ENCODE data around the gene ADPRS. TPM values are rescaled to one million over a fixed set of nuclear protein-coding genes. Genes with fewer than 3 reads are reported as not detected.

ADPRS gene
- total and polyA plus RNA-seq, 8 donors: 1.8 to 27.5 (median 14.6) TPM

- Histone ChIP-seq H3K27ac (peak overlapping the region in 3 of 5 donors; percentile 69 to 81 (median 75)), H3K4me3 (peak overlapping the region; percentile 36 to 50 (median 49)), H3K4me1 (peaks cover 6 to 57% (median 29%) of the 10 kb centered on the region in 4 donors), H3K9me3 (no peaks in the 10 kb centered on the region), H3K36me3 (no peaks in the 10 kb centered on the region), H3K27me3 (peaks cover 0 to 25% (median 17%) of the 10 kb centered on the region in 3 donors)
- intact Hi-C loops (cut with DNase I; ENCODE audit: low total_unique reads): no loop called here
- 19 to 52% (median 29%) methylated on average over 11 to 42 of the region's 42 CpGs for WGBS, 5 donors
- TF ChIP-seq POLR2A (IDR thresholded peaks at IDR 0.05) (no peak), EP300 (IDR thresholded peaks at IDR 0.05) (no peak), CTCF (IDR thresholded peaks at IDR 0.05) (no peak), POLR2AphosphoS5 (IDR thresholded peaks at IDR 0.05) (no peak)
- no peak for DNase-seq
Observed at GRCh38 chr1:36124404-36125128, 35.9 kb downstream of the ADPRS start.

- TF ChIP-seq POLR2AphosphoS5 (IDR thresholded peaks at IDR 0.05) (no peak), CTCF (IDR thresholded peaks at IDR 0.05) (no peak), POLR2A (IDR thresholded peaks at IDR 0.05) (no peak), EP300 (IDR thresholded peaks at IDR 0.05) (no peak)
- peaks cover 6 to 49% (median 27%) of the 10 kb centered on the region in 4 donors for H3K4me1 ChIP-seq
- intact Hi-C loops (cut with DNase I; ENCODE audit: low total_unique reads): no loop called here
- H3K4me3 ChIP-seq: peak within 1 kb of the TSS; percentile 49 to 55 (median 50)
- peaks cover 0 to 25% (median 17%) of the 10 kb centered on the region in 3 donors for H3K27me3 ChIP-seq
- peak within 1 kb of the TSS in 3 of 5 donors; percentile 69 to 81 (median 75) for H3K27ac ChIP-seq
- peak; percentile 34 to 80 for DNase-seq
- H3K9me3 ChIP-seq: no peaks in the 10 kb centered on the region
- no peaks in the 10 kb centered on the region for H3K36me3 ChIP-seq
- 9 to 34% (median 19%) methylated on average over 9 to 76 of the region's 77 CpGs for WGBS, 5 donors
Observed at GRCh38 chr1:36125129-36125991, 36.7 kb downstream of the ADPRS start, which contains the start of gene COL8A2. TSS of gene COL8A2 (minus strand) at chr1:36125222. CDS start at chr1:36100242, 24,980 bp downstream.

GRCh38 chr1:36126005-36126716 is 37.5 kb downstream of the ADPRS start:
- 80 to 89% (median 85%) methylated on average over 21 of the region's 21 CpGs for WGBS, 5 donors
- TF ChIP-seq EP300 (IDR thresholded peaks at IDR 0.05): no peak
- H3K4me1 ChIP-seq: peaks cover 6 to 48% (median 26%) of the 10 kb centered on the region in 4 donors
- intact Hi-C loops (cut with DNase I; ENCODE audit: low total_unique reads): no loop called here
- peak overlapping the region in 2 of 4 donors; percentile 49 for H3K4me3 ChIP-seq
- no peaks in the 10 kb centered on the region for H3K36me3 ChIP-seq
- peaks cover 0 to 25% (median 17%) of the 10 kb centered on the region in 3 donors for H3K27me3 ChIP-seq
- no peaks in the 10 kb centered on the region for H3K9me3 ChIP-seq
- peak overlapping the region in 1 of 5 donors; percentile 75 for H3K27ac ChIP-seq
- DNase-seq: no peak

- Histone ChIP-seq H3K4me3 (no peak overlapping the region), H3K9me3 (no peaks in the 10 kb centered on the region), H3K4me1 (peaks cover 6 to 41% (median 26%) of the 10 kb centered on the region in 4 donors), H3K36me3 (no peaks in the 10 kb centered on the region), H3K27ac (no peak overlapping the region), H3K27me3 (peaks cover 0 to 25% (median 17%) of the 10 kb centered on the region in 3 donors)
- intact Hi-C loops (cut with DNase I; ENCODE audit: low total_unique reads): no loop called here
- TF ChIP-seq POLR2AphosphoS5 (IDR thresholded peaks at IDR 0.05): no peak
- TF ChIP-seq CTCF (IDR thresholded peaks at IDR 0.05): no peak
- no peak for TF ChIP-seq EP300 (IDR thresholded peaks at IDR 0.05)
- no peak for TF ChIP-seq POLR2A (IDR thresholded peaks at IDR 0.05)
- DNase-seq: no peak
- 26 to 60% (median 44%) methylated on average over 4 to 7 of the region's 7 CpGs for WGBS, 5 donors
Observed at GRCh38 chr1:36126797-36127500, 38.3 kb downstream of the ADPRS start.
